ENCODE data around the gene PDLIM5. TPM values are rescaled to one million over a fixed set of nuclear protein-coding genes. Genes with fewer than 3 reads are reported as not detected.

The PDLIM5 gene
- total RNA-seq, 4 donors from 2014 or later = 62.9 to 133 (median 110) TPM

GRCh38 chr4:94410678-94411206 is 41.0 kb upstream of the PDLIM5 start:
- in situ Hi-C loops (cut with MboI; ENCODE audit: low pct_ligation_motif_present in 1 of 4, low pct_unique_long_range_greater_than_20kb in 1 of 4, low sequenced_read_pairs in 3 of 4) = loop anchor here in 1 of 4 donors (10.0 kb wide), 1 partner anchor 194 kb away; no protein-coding TSS in a partner anchor
- H3K4me3 ChIP-seq = no peak overlapping the region
- intact Hi-C loops (cut with DNase I; ENCODE audit: low total_unique reads) = no loop called here
- DNase-seq = peak; percentile 10
- peaks cover 0 to 13% (median 3%) of the 10 kb centered on the region in 4 donors for H3K4me1 ChIP-seq
- H3K36me3 ChIP-seq = no peaks in the 10 kb centered on the region
- H3K27me3 ChIP-seq = no peaks in the 10 kb centered on the region
- WGBS, 2 donors (ENCODE audit: low coverage in 1 of 2) = 85 to 88% methylated on average over 4 to 10 of the region's 10 CpGs
- no peak for TF ChIP-seq CTCF (IDR thresholded peaks at IDR 0.05)
- TF ChIP-seq EP300 (IDR thresholded peaks at IDR 0.05; ENCODE audit: low read depth) = no peak
- TF ChIP-seq POLR2AphosphoS5 (IDR thresholded peaks at IDR 0.05) = no peak
- no peak for TF ChIP-seq POLR2A (IDR thresholded peaks at IDR 0.05)
- no peaks in the 10 kb centered on the region for H3K9me3 ChIP-seq
- H3K27ac ChIP-seq = peak overlapping the region in 3 of 4 donors; percentile 13 to 44 (median 27)

GRCh38 chr4:94411296-94411695 is 40.4 kb upstream of the PDLIM5 start:
- Histone ChIP-seq H3K27me3 (no peaks in the 10 kb centered on the region), H3K4me3 (no peak overlapping the region), H3K4me1 (peaks cover 0 to 13% (median 3%) of the 10 kb centered on the region in 4 donors), H3K36me3 (no peaks in the 10 kb centered on the region), H3K9me3 (no peaks in the 10 kb centered on the region), H3K27ac (peak overlapping the region in 2 of 4 donors; percentile 1 to 44)
- TF ChIP-seq EP300 (IDR thresholded peaks at IDR 0.05; ENCODE audit: low read depth) (no peak), POLR2A (IDR thresholded peaks at IDR 0.05) (no peak), POLR2AphosphoS5 (IDR thresholded peaks at IDR 0.05) (no peak), CTCF (IDR thresholded peaks at IDR 0.05) (no peak)
- in situ Hi-C loops (cut with MboI; ENCODE audit: low pct_ligation_motif_present in 1 of 4, low pct_unique_long_range_greater_than_20kb in 1 of 4, low sequenced_read_pairs in 3 of 4) (loop anchor here in 1 of 4 donors (10.0 kb wide), 1 partner anchor 194 kb away; no protein-coding TSS in a partner anchor), intact Hi-C loops (cut with DNase I; ENCODE audit: low total_unique reads) (no loop called here)
- DNase-seq = no peak

GRCh38 chr4:94412019-94412657 is 39.6 kb upstream of the PDLIM5 start:
- no peaks in the 10 kb centered on the region for H3K9me3 ChIP-seq
- H3K4me1 ChIP-seq = peaks cover 0 to 13% (median 3%) of the 10 kb centered on the region in 4 donors
- 44 to 47% methylated on average over 3 of the region's 3 CpGs for WGBS, 2 donors (ENCODE audit: low coverage in 1 of 2)
- in situ Hi-C loops (cut with MboI; ENCODE audit: low pct_ligation_motif_present in 1 of 4, low pct_unique_long_range_greater_than_20kb in 1 of 4, low sequenced_read_pairs in 3 of 4) = loop anchor here in 1 of 4 donors (10.0 kb wide), 1 partner anchor 193 kb away; no protein-coding TSS in a partner anchor
- no peaks in the 10 kb centered on the region for H3K36me3 ChIP-seq
- no peak overlapping the region for H3K4me3 ChIP-seq
- TF ChIP-seq CTCF (IDR thresholded peaks at IDR 0.05) (no peak), POLR2A (IDR thresholded peaks at IDR 0.05) (no peak), POLR2AphosphoS5 (IDR thresholded peaks at IDR 0.05) (no peak), EP300 (IDR thresholded peaks at IDR 0.05; ENCODE audit: low read depth) (no peak)
- H3K27me3 ChIP-seq = no peaks in the 10 kb centered on the region
- peak overlapping the region in 1 of 4 donors; percentile 44 for H3K27ac ChIP-seq
- DNase-seq = no peak
- intact Hi-C loops (cut with DNase I; ENCODE audit: low total_unique reads) = no loop called here

- peak overlapping the region in 1 of 4 donors; percentile 44 for H3K27ac ChIP-seq
- in situ Hi-C loops (cut with MboI; ENCODE audit: low pct_ligation_motif_present in 1 of 4, low pct_unique_long_range_greater_than_20kb in 1 of 4, low sequenced_read_pairs in 3 of 4) = loop anchor here in 1 of 4 donors (10.0 kb wide), 1 partner anchor 192 kb away; no protein-coding TSS in a partner anchor
Observed at GRCh38 chr4:94412658-94413038, 39.1 kb upstream of the PDLIM5 start.

More at GRCh38 chr4:94412658-94413038, 39.1 kb upstream of the PDLIM5 start:
- no peaks in the 10 kb centered on the region for H3K36me3 ChIP-seq
- WGBS, 2 donors (ENCODE audit: low coverage in 1 of 2) = 14 to 17% methylated on average over 6 of the region's 6 CpGs
- H3K9me3 ChIP-seq = no peaks in the 10 kb centered on the region
- no peaks in the 10 kb centered on the region for H3K27me3 ChIP-seq
- no peak for DNase-seq
- peaks cover 0 to 13% (median 3%) of the 10 kb centered on the region in 4 donors for H3K4me1 ChIP-seq
- intact Hi-C loops (cut with DNase I; ENCODE audit: low total_unique reads) = no loop called here
- TF ChIP-seq EP300 (IDR thresholded peaks at IDR 0.05; ENCODE audit: low read depth) (no peak), POLR2A (IDR thresholded peaks at IDR 0.05) (no peak), POLR2AphosphoS5 (IDR thresholded peaks at IDR 0.05) (no peak), CTCF (IDR thresholded peaks at IDR 0.05) (no peak)
- H3K4me3 ChIP-seq = no peak overlapping the region

Measured in transverse colon (tissue), 4 donors.